H1 (cell line): Measurements from ENCODE around the gene IL7R. TPM values are rescaled to one million over a fixed set of nuclear protein-coding genes. Genes with fewer than 3 reads are reported as not detected.
"Not testable (repeated sequence)": the region's sequence is repeated elsewhere in the genome, so short reads cannot be mapped to it uniquely, and the experiment has no call there.

ENCODE experiments used
- CTCF ChIA-PET: fragments of 300-600 bp; sonication (Branson Sonifier 250); formaldehyde crosslinking; loops from one replicate; lab custom pipeline; 2021; ENCODE audit not compliant: partially characterized antibody; lab: Charles Lee
- POLR2A ChIA-PET: fragments of 300-600 bp; sonication (Branson Sonifier 250); formaldehyde crosslinking; loops from one replicate; lab custom pipeline; 2021; ENCODE audit warnings: inconsistent platforms; ENCODE audit not compliant: partially characterized antibody; lab: Charles Lee
- DNase-seq, 2 experiments: peaks; one replicate each; pipeline versions ENCODE4 v3.0.0 to v3.0.0-alpha.2; 2010 to 2022; ENCODE audit warnings: low spot score in 2 of 2, low read depth in 1 of 2, mixed read lengths in 1 of 2
- FAIRE-seq: peaks from 2 replicates; lab custom pipeline; 2011; peaks lifted over from hg19 to GRCh38; lab: Jason Lieb, UNC
- H2AFZ ChIP-seq: 2 replicates; pipeline ENCODE4 v1.8.1; 2012; ENCODE audit warnings: low read length, inconsistent platforms
- H2AK5ac ChIP-seq: 2 replicates; pipeline ENCODE4 v1.6.1; 2013; ENCODE audit warnings: low read depth, low read length
- H2BK120ac ChIP-seq: replicated peaks from 2 replicates; pipeline ENCODE3; 2013; ENCODE audit warnings: low read depth, low read length, inconsistent platforms
- H2BK12ac ChIP-seq: 2 replicates; pipeline ENCODE4 v1.6.1; 2013; ENCODE audit warnings: low read depth, low read length
- H2BK15ac ChIP-seq: 2 replicates; pipeline ENCODE4 v1.6.1; 2013; ENCODE audit warnings: low read length
- H2BK20ac ChIP-seq: 2 replicates; pipeline ENCODE4 v1.6.1; 2013; ENCODE audit warnings: low read length
- H2BK5ac ChIP-seq: 2 replicates; pipeline ENCODE4 v1.6.1; 2013; ENCODE audit warnings: low read depth, low read length
- H3K14ac ChIP-seq: 2 replicates; pipeline ENCODE4 v1.6.1; 2013; ENCODE audit warnings: inconsistent platforms; ENCODE audit not compliant: insufficient read length
- H3K18ac ChIP-seq: 2 replicates; pipeline ENCODE4 v1.6.1; 2013; ENCODE audit warnings: low read length; ENCODE audit errors: extremely low read depth
- H3K23ac ChIP-seq: 2 replicates; pipeline ENCODE4 v1.6.1; 2013; ENCODE audit warnings: inconsistent platforms; ENCODE audit not compliant: insufficient read length
- H3K23me2 ChIP-seq: 2 replicates; pipeline ENCODE4 v1.6.1; 2013; ENCODE audit warnings: low read depth, low read length
- H3K27ac ChIP-seq: 2 replicates; pipeline ENCODE4 v1.6.1; 2011; ENCODE audit warnings: low read depth, low read length, inconsistent platforms
- H3K27me3 ChIP-seq, 4 experiments: replicated peaks in 1 of 4; 1 replicate in 1 of 4; 2 replicates in 3 of 4; pipeline versions ENCODE4 v1.6.1 to v1.8.1; 2011 to 2013; ENCODE audit warnings: low read length in 3 of 4, mild to moderate bottlenecking in 3 of 4, inconsistent platforms in 2 of 4, mixed read lengths in 2 of 4, moderate library complexity in 1 of 4; ENCODE audit not compliant: control insufficient read depth in 3 of 4, insufficient read depth in 3 of 4; ENCODE audit errors: extremely low read depth in 1 of 4
- H3K36me3 ChIP-seq, 4 experiments: 2 replicates each; pipeline versions ENCODE4 v1.6.1 to v1.8.1; 2011 to 2013; ENCODE audit warnings: mild to moderate bottlenecking in 4 of 4, low read length in 3 of 4, moderate library complexity in 2 of 4, control low read depth in 1 of 4, inconsistent platforms in 1 of 4; ENCODE audit not compliant: insufficient read depth in 4 of 4, control insufficient read depth in 2 of 4
- H3K4ac ChIP-seq: replicated peaks from 2 replicates; pipeline ENCODE3; 2013; ENCODE audit warnings: low read length, low read depth, mixed read lengths, inconsistent platforms; ENCODE audit not compliant: insufficient read length
- H3K4me1 ChIP-seq, 4 experiments: replicated peaks in 1 of 4; 1 replicate in 1 of 4; 2 replicates in 3 of 4; pipeline versions ENCODE4 v1.6.1 to v1.8.1; 2011 to 2013; ENCODE audit warnings: low read length in 3 of 4, inconsistent platforms in 2 of 4, mixed read lengths in 1 of 4; ENCODE audit not compliant: insufficient read depth in 4 of 4, control insufficient read depth in 3 of 4
- H3K4me2 ChIP-seq, 2 experiments: 2 replicates each; pipeline versions ENCODE4 v1.6.1 to v1.8.1; 2011 to 2013; ENCODE audit warnings: low read depth in 2 of 2, low read length in 2 of 2, control low read depth in 1 of 2, inconsistent platforms in 1 of 2, mild to moderate bottlenecking in 1 of 2; ENCODE audit not compliant: insufficient read depth in 1 of 2
- H3K4me3 ChIP-seq, 4 experiments: fragments of 200-600, 300-600 bp in 1 of 4; sonication (generic), shearing (Covaris generic), sonication (Bioruptor Twin) in 1 of 4; 2 replicates each; pipeline versions ENCODE4 v1.5.1 to v1.8.1; 2011 to 2016; ENCODE audit warnings: low read length in 4 of 4, low read depth in 3 of 4, control low read depth in 2 of 4, inconsistent platforms in 2 of 4, mild to moderate bottlenecking in 2 of 4, mixed read lengths in 1 of 4, moderate library complexity in 1 of 4; ENCODE audit not compliant: insufficient read depth in 2 of 4; ENCODE audit errors: extremely low read depth in 1 of 4
- H3K56ac ChIP-seq: replicated peaks from 2 replicates; pipeline ENCODE3; 2013; ENCODE audit warnings: low read depth, mild to moderate bottlenecking, mixed read lengths, low read length, inconsistent platforms; ENCODE audit not compliant: insufficient read length
- H3K79me1 ChIP-seq: 2 replicates; pipeline ENCODE4 v1.6.1; 2013; ENCODE audit warnings: low read depth, low read length, control low read depth
- H3K79me2 ChIP-seq, 2 experiments: 2 replicates each; pipeline versions ENCODE4 v1.6.1 to v1.8.1; 2012 to 2013; ENCODE audit warnings: low read length in 2 of 2, mild to moderate bottlenecking in 2 of 2, inconsistent platforms in 1 of 2; ENCODE audit not compliant: insufficient read depth in 2 of 2, control insufficient read depth in 1 of 2
- H3K9ac ChIP-seq, 4 experiments: replicated peaks in 1 of 4; 1 replicate in 1 of 4; 2 replicates in 3 of 4; pipeline versions ENCODE4 v1.6.1 to v1.8.1; 2011 to 2013; ENCODE audit warnings: low read depth in 3 of 4, low read length in 3 of 4, control low read depth in 2 of 4, mild to moderate bottlenecking in 2 of 4, moderate library complexity in 2 of 4, inconsistent platforms in 1 of 4; ENCODE audit errors: extremely low read depth in 1 of 4
- H3K9me3 ChIP-seq, 2 experiments: 2 replicates each; pipeline versions ENCODE4 v1.6.1 to v1.8.1; 2012 to 2013; ENCODE audit warnings: mild to moderate bottlenecking in 2 of 2, moderate library complexity in 2 of 2, control low read depth in 1 of 2, inconsistent platforms in 1 of 2, low read depth in 1 of 2, low read length in 1 of 2, mixed read lengths in 1 of 2; ENCODE audit not compliant: insufficient read depth in 2 of 2
- H4K20me1 ChIP-seq, 2 experiments: replicated peaks in 1 of 2; 2 replicates each; pipeline versions ENCODE3 to v1.8.1; 2011 to 2013; ENCODE audit warnings: inconsistent platforms in 2 of 2, low read length in 2 of 2, mild to moderate bottlenecking in 1 of 2; ENCODE audit not compliant: insufficient read depth in 2 of 2, control insufficient read depth in 1 of 2
- H4K5ac ChIP-seq: 2 replicates; pipeline ENCODE4 v1.6.1; 2013; ENCODE audit warnings: low read length, low read depth, mixed read lengths, inconsistent platforms; ENCODE audit not compliant: insufficient read length
- H4K8ac ChIP-seq: 2 replicates; pipeline ENCODE4 v1.8.0; 2013; ENCODE audit warnings: mild to moderate bottlenecking, moderate library complexity, low read length, inconsistent platforms; ENCODE audit not compliant: insufficient read depth; ENCODE audit errors: extremely low read depth
- H4K91ac ChIP-seq: replicated peaks from 2 replicates; pipeline ENCODE3; 2013; ENCODE audit warnings: low read length, mixed read lengths, inconsistent platforms; ENCODE audit not compliant: insufficient read length
- WGBS, 2 experiments: shearing (Covaris generic) in 1 of 2; methylation state at CpG; one replicate each; pipeline versions ENCODE4 v1.1.6 to v1.1.7; 2013 to 2015; ENCODE audit warnings: low lambda C conversion rate in 2 of 2, mixed read lengths in 2 of 2, inconsistent platforms in 1 of 2, low coverage in 1 of 2, missing lambda C conversion rate in 1 of 2; ENCODE audit not compliant: insufficient replicate concordance in 2 of 2, insufficient coverage in 1 of 2, insufficient read length in 1 of 2; ENCODE audit errors: extremely low coverage in 1 of 2, missing lambda C conversion rate in 1 of 2; 5-methylcytosine and 5-hydroxymethylcytosine counted together
- polyA plus RNA-seq, 7 experiments: library from polyadenylated mRNA; depleted of rRNA in 3 of 7; stranded (reverse) in 5 of 7; unstranded in 2 of 7; fragments of >200 nt in 5 of 7; fragments of 200-250 nt in 2 of 7; gene quantifications; 1 replicate in 5 of 7; 2 replicates in 1 of 7; 4 replicates in 1 of 7; pipeline versions ENCODE4 v1.2.1 to v1.2.3, GENCODE V29; 2011 to 2013; ENCODE audit warnings: missing spikeins in 2 of 7, mixed read lengths in 2 of 7
- total RNA-seq: library from RNA; stranded (reverse); fragmentation: NEBNext Ultra II Directional; extraction: Animal tissue kit (Norgen Biotek cat#: 25700); gene quantifications from 2 replicates; pipeline ENCODE4 v1.2.1, GENCODE V29; 2021

Gene IL7R
- total and polyA plus RNA-seq, 2 of the 8 experiments (the other 6 are each of a cell fraction or from before 2014, with no cell fraction given): not detected

DNA sequence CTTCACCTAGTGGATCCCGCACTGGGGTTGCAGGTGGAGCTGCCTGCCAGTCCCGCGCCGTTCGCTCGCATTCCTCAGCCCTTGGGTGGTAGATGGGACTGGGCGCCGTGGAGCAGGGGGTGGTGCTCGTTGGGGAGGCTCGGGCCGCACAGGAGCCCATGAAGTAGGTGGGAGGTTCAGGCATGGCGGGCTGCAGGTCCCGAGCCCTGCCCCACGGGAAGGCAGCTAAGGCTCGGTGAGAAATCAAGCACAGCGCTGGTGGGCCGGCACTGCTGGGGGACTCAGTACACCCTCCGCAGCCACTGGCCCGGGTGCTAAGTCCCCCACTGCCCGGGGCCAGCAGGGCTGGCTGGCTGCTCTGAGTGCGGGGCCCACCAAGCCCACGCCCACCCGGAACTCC lies 36.1 kb downstream of the IL7R start:
- H2BK5ac ChIP-seq, H2BK12ac ChIP-seq, H4K20me1 ChIP-seq, FAIRE-seq, POLR2A ChIA-PET, H3K4me3 ChIP-seq, H4K8ac ChIP-seq, H3K9me3 ChIP-seq, H3K79me1 ChIP-seq, H4K91ac ChIP-seq, H3K79me2 ChIP-seq, H2AK5ac ChIP-seq, H3K36me3 ChIP-seq, H4K5ac ChIP-seq, H3K4me2 ChIP-seq, H3K27ac ChIP-seq, H3K23ac ChIP-seq, H3K27me3 ChIP-seq, CTCF ChIA-PET, H3K56ac ChIP-seq, H2BK120ac ChIP-seq, H3K23me2 ChIP-seq, H3K18ac ChIP-seq, H2BK15ac ChIP-seq, DNase-seq, H3K9ac ChIP-seq, H3K4ac ChIP-seq, H2BK20ac ChIP-seq, H3K4me1 ChIP-seq, H2AFZ ChIP-seq, H3K14ac ChIP-seq: not testable (repeated sequence)
- WGBS, 2 experiments: no CpG with 5 or more reads among the region's 23 CpGs
